G401.6 (cell line): Measurements from ENCODE around the gene TMEM72.

Source experiments
- FAIRE-seq: peaks from 2 replicates; lab custom pipeline; 2012; peaks lifted over from hg19 to GRCh38; lab: Jason Lieb, UNC

TMEM72 gene

DNA sequence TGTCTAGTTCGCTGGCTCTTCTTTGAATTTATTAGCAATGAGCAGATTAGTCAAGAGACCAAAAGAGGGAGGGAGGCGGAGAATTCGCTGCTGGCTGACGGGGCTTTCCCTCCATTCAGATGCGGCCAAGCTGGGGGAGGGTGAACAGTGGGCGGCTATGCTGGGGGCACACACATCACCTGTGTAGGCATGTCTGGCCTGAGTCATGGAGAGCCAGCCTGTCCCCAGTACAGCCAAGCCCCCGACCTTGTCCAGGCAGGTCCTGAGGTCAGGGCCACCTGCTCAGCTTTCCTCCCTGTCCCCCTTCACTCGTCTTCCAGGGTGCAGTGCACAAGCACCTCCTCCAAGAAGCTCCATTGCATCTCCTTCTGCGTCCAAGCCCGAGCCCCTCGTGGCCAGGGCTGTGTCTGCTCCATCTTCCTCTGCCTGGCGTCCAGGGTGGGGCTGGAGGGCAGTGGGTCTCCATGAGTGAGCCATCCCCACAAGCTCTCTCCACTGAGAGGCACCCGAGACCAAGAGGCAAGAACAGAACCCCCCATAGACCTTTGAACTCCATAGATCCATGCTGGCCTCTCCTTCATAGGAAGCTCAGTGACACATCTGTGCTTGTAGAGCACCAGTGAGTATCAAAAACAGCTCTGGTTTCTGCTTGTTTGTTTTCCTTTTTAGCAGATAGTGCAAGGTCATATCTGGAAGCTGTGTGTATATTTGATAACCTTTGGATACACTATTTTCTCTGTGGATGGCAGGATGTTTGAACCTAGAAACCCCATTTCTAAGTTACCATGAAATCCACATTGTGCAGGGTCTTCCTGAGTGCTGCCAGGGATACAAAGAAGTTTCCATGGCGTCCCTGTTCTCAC lies 69.4 kb downstream of the TMEM72 start:
- FAIRE-seq: no peak

DNA sequence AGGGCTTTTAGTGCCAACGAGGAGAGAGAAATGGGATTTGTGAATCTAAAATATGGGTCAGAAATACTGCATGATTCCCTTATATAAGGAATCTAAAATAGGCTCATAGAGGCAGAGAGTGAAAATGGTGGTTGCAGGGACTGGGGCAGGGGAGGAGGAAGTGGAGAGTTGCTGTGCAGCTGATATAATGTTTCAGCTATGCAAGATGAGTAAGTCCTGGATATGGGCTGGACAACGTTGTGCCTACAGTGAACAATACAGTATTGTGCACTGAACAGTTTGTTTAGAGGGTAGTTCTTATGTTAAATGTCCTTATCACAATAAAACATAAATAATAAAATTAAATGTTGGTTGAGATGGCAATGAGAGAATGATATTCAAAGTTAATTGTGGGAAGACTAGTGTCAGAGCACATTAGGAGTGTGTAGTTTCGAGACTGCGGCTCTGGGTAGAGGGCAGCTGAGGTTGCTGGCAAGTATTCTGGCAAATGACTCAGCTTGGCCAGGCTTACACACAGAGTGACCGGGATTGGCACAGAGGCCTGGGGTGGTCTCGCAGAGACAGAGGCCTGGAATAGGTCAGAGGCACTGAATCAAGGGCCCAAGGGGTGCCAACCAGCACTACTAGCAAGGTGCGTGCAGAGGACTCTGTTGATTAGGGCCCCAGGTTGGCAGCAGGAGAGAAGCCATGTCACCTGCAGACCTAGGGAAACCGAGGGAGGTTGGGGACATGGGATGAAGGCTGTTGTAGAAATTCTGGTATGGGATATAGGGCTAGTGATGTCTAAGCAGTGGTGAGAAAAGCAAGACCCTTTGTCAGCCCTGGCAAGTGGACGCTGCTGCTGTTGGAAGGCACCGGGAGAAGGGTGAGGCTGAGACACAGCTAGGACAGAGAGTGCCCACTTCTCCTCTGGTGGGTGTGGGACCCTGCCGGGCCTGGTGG lies 70.3 kb downstream of the TMEM72 start:
- no peak for FAIRE-seq

GRCh38 chr10:44982114-44982460 lies 71.0 kb downstream of the TMEM72 start:
- FAIRE-seq: no peak

DNA sequence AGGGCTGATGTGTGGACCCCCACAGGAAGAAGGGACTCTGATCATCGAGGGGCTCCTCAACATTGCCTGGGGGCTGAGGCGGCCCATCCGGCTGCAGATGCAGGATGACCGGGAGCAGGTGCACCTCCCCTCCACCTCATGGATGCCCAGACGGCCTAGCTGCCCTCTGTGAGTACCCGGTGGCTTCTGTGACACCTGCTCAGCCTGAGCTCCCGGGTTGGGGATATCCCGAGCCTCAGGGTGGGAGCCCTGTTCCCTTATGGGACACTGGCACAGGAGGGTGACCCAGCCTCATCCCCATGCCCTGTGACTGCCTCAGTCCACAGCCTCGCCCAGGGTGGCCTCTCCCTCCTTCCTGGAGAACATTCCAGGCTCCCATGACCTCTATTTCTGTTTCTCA lies 71.4 kb downstream of the TMEM72 start:
- FAIRE-seq: no peak

- FAIRE-seq: no peak
Observed at GRCh38 chr10:44983066-44983894, 72.1 kb downstream of the TMEM72 start.

GRCh38 chr10:44983895-44984278 lies 72.8 kb downstream of the TMEM72 start:
- FAIRE-seq: no peak

DNA sequence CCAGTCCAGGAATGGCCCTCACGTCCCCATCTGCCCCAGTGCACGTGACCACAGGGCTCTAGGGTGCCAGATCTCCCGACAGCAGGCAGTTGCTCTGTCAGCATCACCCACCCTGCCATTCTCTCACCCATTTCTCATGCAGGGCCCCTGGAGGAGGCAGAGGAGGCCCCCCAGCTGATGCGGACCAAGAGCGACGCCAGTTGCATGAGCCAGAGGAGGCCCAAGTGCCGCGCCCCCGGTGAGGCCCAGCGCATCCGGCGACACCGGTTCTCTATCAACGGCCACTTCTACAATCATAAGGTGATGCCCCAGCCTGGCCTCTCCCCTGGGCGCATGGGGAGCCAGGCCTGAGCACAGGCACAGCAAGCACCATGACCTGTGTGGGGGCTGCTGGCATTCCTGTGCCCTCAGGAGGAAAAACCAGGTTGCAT lies 73.5 kb downstream of the TMEM72 start:
- FAIRE-seq: no peak

DNA sequence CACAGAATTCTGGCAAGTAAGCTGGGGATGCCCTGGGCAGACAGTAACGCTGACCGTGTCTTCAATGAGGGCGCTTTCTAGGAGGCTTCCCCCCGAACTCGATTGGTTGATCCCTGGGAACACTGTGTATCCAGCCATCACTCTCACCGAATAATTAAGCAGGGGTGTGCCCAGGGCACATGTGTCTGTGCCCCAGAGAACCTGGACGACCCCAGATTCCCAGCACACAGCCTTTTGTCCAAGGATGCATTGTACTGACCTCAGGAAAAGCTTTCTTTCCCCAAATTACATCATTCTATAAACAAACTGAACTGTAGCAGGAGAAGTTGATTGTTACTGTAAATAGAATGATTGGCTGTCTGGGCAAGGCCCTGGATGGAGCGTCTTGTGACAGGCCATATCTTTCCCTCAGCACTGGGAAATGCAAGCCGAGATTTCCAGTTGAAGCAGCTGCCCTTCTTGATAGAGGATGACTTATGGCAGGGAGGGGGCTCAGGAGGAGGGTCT lies 74.1 kb downstream of the TMEM72 start:
- no peak for FAIRE-seq

DNA sequence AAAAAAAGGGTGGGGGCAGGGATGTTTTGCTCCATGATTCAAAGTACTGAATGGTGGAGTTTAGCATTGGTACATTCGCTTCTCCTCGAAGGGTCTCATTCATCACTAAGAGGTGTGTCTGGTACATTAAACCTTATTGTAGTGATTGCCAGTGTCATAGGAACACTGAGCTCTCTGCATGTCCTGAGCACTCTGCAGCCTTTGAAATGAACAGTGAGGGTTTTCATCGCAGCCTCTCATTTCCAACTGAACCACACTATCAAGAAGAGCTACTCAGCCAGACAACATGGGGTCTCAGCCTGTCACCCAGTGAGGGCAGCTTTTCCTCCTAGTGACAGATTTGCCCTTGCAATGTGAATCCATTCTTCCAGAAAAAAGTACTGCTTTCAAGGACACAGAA lies 75.0 kb downstream of the TMEM72 start:
- no peak for FAIRE-seq
